Measurements from ENCODE around the gene TMOD1. TPM values are rescaled to one million over a fixed set of nuclear protein-coding genes. Genes with fewer than 3 reads are reported as not detected.
A peak's percentile ranks its signal among the peaks of the same experiment; 100 is the strongest.

TMOD1 gene
- total and polyA plus RNA-seq, 2 donors (not counting 1 experiment from before 2014, with no cell fraction given): 0.98 to 4.0 TPM

- no peak for TF ChIP-seq EZH2 (IDR thresholded peaks at IDR 0.05; ENCODE audit: low read length, missing control alignments)
- TF ChIP-seq CTCF (conservative IDR thresholded peaks at IDR 0.05 in 1 of 2, IDR thresholded peaks at IDR 0.05 in 1 of 2; ENCODE audit: low read depth in 1 of 2, low read length in 2 of 2): no peak
- Histone ChIP-seq H3K27me3 (ENCODE audit: control insufficient read depth, insufficient read depth, low read length) (no peaks in the 10 kb centered on the region), H3K4me2 (ENCODE audit: extremely low read depth, insufficient read depth, low read length) (no peak overlapping the region), H3K79me2 (ENCODE audit: control insufficient read depth, insufficient read depth, low read length) (no peaks in the 10 kb centered on the region), H3K27ac (ENCODE audit: insufficient read depth, low read length) (no peak overlapping the region), H3K9me3 (ENCODE audit: control insufficient read depth, insufficient read depth, low read depth, low read length) (no peaks in the 10 kb centered on the region), H3K9ac (ENCODE audit: insufficient read depth, low read length) (no peak overlapping the region), H3K4me3 (replicated peaks in 1 of 4; ENCODE audit: control extremely low read depth in 1 of 4, insufficient read depth in 1 of 4, low read depth in 3 of 4, low read length in 4 of 4) (no peak overlapping the region), H4K20me1 (ENCODE audit: control insufficient read depth, extremely low read depth, insufficient read depth, low read length) (no peaks in the 10 kb centered on the region), H3K36me3 (ENCODE audit: control insufficient read depth, insufficient read depth, low read length) (peaks cover 5% of the 10 kb centered on the region), H2AFZ (ENCODE audit: low read length) (no peak overlapping the region), H3K4me1 (ENCODE audit: control insufficient read depth, extremely low read depth, insufficient read depth, low read length) (no peaks in the 10 kb centered on the region)
- no peak for DNase-seq (ENCODE audit: low read depth in 2 of 2)
Observed at GRCh38 chr9:97602430-97602829, 101.0 kb downstream of the TMOD1 start.

- TF ChIP-seq CTCF (conservative IDR thresholded peaks at IDR 0.05 in 1 of 2, IDR thresholded peaks at IDR 0.05 in 1 of 2; ENCODE audit: low read depth in 1 of 2, low read length in 2 of 2) (no peak), EZH2 (IDR thresholded peaks at IDR 0.05; ENCODE audit: low read length, missing control alignments) (no peak)
- no peak overlapping the region for H2AFZ ChIP-seq (ENCODE audit: low read length)
- no peaks in the 10 kb centered on the region for H4K20me1 ChIP-seq (ENCODE audit: control insufficient read depth, extremely low read depth, insufficient read depth, low read length)
Observed at GRCh38 chr9:97604901-97605645, 103.6 kb downstream of the TMOD1 start.

GRCh38 chr9:97615439-97616072 is 114.1 kb downstream of the TMOD1 start:
- Histone ChIP-seq H2AFZ (ENCODE audit: low read length) (no peak overlapping the region), H3K79me2 (ENCODE audit: control insufficient read depth, insufficient read depth, low read length) (no peaks in the 10 kb centered on the region), H3K27me3 (ENCODE audit: control insufficient read depth, insufficient read depth, low read length) (no peaks in the 10 kb centered on the region), H3K4me2 (ENCODE audit: extremely low read depth, insufficient read depth, low read length) (no peak overlapping the region), H4K20me1 (ENCODE audit: control insufficient read depth, extremely low read depth, insufficient read depth, low read length) (no peaks in the 10 kb centered on the region), H3K36me3 (ENCODE audit: control insufficient read depth, insufficient read depth, low read length) (peaks cover 6% of the 10 kb centered on the region), H3K9me3 (ENCODE audit: control insufficient read depth, insufficient read depth, low read depth, low read length) (no peaks in the 10 kb centered on the region), H3K4me1 (ENCODE audit: control insufficient read depth, extremely low read depth, insufficient read depth, low read length) (no peaks in the 10 kb centered on the region), H3K4me3 (replicated peaks in 1 of 4; ENCODE audit: control extremely low read depth in 1 of 4, insufficient read depth in 1 of 4, low read depth in 3 of 4, low read length in 4 of 4) (no peak overlapping the region), H3K9ac (ENCODE audit: insufficient read depth, low read length) (no peak overlapping the region), H3K27ac (ENCODE audit: insufficient read depth, low read length) (no peak overlapping the region)
- TF ChIP-seq CTCF (conservative IDR thresholded peaks at IDR 0.05 in 1 of 2, IDR thresholded peaks at IDR 0.05 in 1 of 2; ENCODE audit: low read depth in 1 of 2, low read length in 2 of 2) (peak; percentile 82 to 88), EZH2 (IDR thresholded peaks at IDR 0.05; ENCODE audit: low read length, missing control alignments) (no peak)
- peak; percentile 49 to 68 for DNase-seq (ENCODE audit: low read depth in 2 of 2)

More at GRCh38 chr9:97604901-97605645, 103.6 kb downstream of the TMOD1 start:
- no peak overlapping the region for H3K4me3 ChIP-seq (replicated peaks in 1 of 4; ENCODE audit: control extremely low read depth in 1 of 4, insufficient read depth in 1 of 4, low read depth in 3 of 4, low read length in 4 of 4)
- no peak overlapping the region for H3K9ac ChIP-seq (ENCODE audit: insufficient read depth, low read length)
- DNase-seq (ENCODE audit: low read depth in 2 of 2): no peak
- no peak overlapping the region for H3K27ac ChIP-seq (ENCODE audit: insufficient read depth, low read length)
- no peaks in the 10 kb centered on the region for H3K79me2 ChIP-seq (ENCODE audit: control insufficient read depth, insufficient read depth, low read length)
- no peaks in the 10 kb centered on the region for H3K4me1 ChIP-seq (ENCODE audit: control insufficient read depth, extremely low read depth, insufficient read depth, low read length)
- no peak overlapping the region for H3K4me2 ChIP-seq (ENCODE audit: extremely low read depth, insufficient read depth, low read length)
- no peaks in the 10 kb centered on the region for H3K9me3 ChIP-seq (ENCODE audit: control insufficient read depth, insufficient read depth, low read depth, low read length)
- H3K27me3 ChIP-seq (ENCODE audit: control insufficient read depth, insufficient read depth, low read length): no peaks in the 10 kb centered on the region
- H3K36me3 ChIP-seq (ENCODE audit: control insufficient read depth, insufficient read depth, low read length): peaks cover 6% of the 10 kb centered on the region

Data from fibroblast of lung (primary cell).